Measurements from ENCODE around the gene RABAC1.

Gene RABAC1

GRCh38 chr19:41955521-41955920, 3.6 kb downstream of the RABAC1 start:
- DNase-seq (ENCODE audit: low read depth, low spot score): no peak
- no peak for TF ChIP-seq CTCF (IDR thresholded peaks at IDR 0.05; ENCODE audit: low read depth, low read length)
- H3K4me3 ChIP-seq (ENCODE audit: low read depth, low read length): no peak overlapping the region
- in situ Hi-C loops (cut with HindIII; ENCODE audit: low sequenced_read_pairs): no loop called here

DNA sequence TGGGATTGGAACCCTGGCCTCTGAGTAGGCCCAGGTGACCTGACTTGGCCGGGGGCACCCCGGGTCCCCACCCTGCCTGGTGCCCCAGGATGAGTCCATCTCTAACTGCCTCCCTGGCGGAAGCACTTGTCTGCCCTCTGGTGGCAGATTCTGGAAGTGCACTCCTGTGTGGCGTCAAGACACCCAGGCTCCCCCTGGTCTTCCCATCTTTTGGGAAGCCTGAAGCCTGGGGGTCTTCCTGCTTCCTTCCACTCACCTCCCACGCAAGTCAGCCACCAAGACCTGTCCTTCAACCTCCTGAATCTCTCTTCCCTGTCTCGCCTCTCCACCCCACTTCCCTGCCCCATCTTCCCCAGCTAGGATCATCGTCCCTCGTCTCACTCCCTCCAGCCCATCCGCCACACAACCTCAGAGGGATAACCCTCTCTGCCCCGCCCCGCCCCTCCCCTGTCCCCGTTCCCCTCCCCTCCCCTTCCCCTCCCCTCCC, 7.4 kb downstream of the RABAC1 start:
- in situ Hi-C loops (cut with HindIII; ENCODE audit: low sequenced_read_pairs): no loop called here
- peak; percentile 99 for TF ChIP-seq CTCF (IDR thresholded peaks at IDR 0.05; ENCODE audit: low read depth, low read length)
- no peak overlapping the region for H3K4me3 ChIP-seq (ENCODE audit: low read depth, low read length)
- DNase-seq (ENCODE audit: low read depth, low spot score): peak; percentile 63

GRCh38 chr19:41947091-41947490, 12.0 kb downstream of the RABAC1 start:
- in situ Hi-C loops (cut with HindIII; ENCODE audit: low sequenced_read_pairs): no loop called here
- H3K4me3 ChIP-seq (ENCODE audit: low read depth, low read length): no peak overlapping the region
- TF ChIP-seq CTCF (IDR thresholded peaks at IDR 0.05; ENCODE audit: low read depth, low read length): no peak
- DNase-seq (ENCODE audit: low read depth, low spot score): no peak

- no peak overlapping the region for H3K4me3 ChIP-seq (ENCODE audit: low read depth, low read length)
These were observed 13.9 kb downstream of the RABAC1 start for GRCh38 chr19:41945135-41945766.

DNA sequence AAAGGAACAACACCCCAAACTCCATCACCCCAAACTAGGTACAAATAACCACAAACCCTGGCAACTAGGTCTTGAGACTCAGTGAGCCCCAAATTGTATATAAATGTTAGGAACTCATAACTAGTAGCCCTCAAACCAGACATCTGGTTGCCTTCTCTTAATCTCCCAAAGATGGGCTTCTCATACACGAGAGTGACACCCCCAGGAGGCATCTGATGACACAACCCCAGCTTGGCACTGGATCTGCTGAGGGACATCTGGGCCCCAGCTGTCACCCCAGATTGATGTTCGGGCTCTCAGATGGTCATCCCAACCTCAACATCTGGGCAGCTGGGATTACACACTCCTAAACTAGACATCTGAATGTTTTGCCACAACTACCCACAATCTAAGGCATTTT, 14.8 kb downstream of the RABAC1 start:
- in situ Hi-C loops (cut with HindIII; ENCODE audit: low sequenced_read_pairs): no loop called here
- no peak for TF ChIP-seq CTCF (IDR thresholded peaks at IDR 0.05; ENCODE audit: low read depth, low read length)
- no peak for DNase-seq (ENCODE audit: low read depth, low spot score)
- H3K4me3 ChIP-seq (ENCODE audit: low read depth, low read length): no peak overlapping the region

More at GRCh38 chr19:41945135-41945766, 13.9 kb downstream of the RABAC1 start:
- no peak for TF ChIP-seq CTCF (IDR thresholded peaks at IDR 0.05; ENCODE audit: low read depth, low read length)
- in situ Hi-C loops (cut with HindIII; ENCODE audit: low sequenced_read_pairs): no loop called here
- DNase-seq (ENCODE audit: low read depth, low spot score): no peak

- in situ Hi-C loops (cut with HindIII; ENCODE audit: low sequenced_read_pairs): no loop called here
- TF ChIP-seq CTCF (IDR thresholded peaks at IDR 0.05; ENCODE audit: low read depth, low read length): no peak
- no peak overlapping the region for H3K4me3 ChIP-seq (ENCODE audit: low read depth, low read length)
- no peak for DNase-seq (ENCODE audit: low read depth, low spot score)
These were observed 17.5 kb downstream of the RABAC1 start for GRCh38 chr19:41941410-41942202.

All from astrocyte of the spinal cord (primary cell).